ENCODE results near the gene DLG3.

DLG3 gene

GRCh38 chrX:70437921-70438665 lies 6.5 kb upstream of the DLG3 start:
- DNase-seq, result no peak

- no peak for DNase-seq
These were observed 5.6 kb upstream of the DLG3 start for GRCh38 chrX:70439016-70439415.

- DNase-seq, result no peak
These were observed 2.4 kb upstream of the DLG3 start for GRCh38 chrX:70442224-70442623.

GRCh38 chrX:70444946-70445656 lies 466 bp downstream of the DLG3 start:
- no peak for DNase-seq

- no peak for DNase-seq
These were observed 1.3 kb downstream of the DLG3 start for GRCh38 chrX:70445951-70446350.

- DNase-seq, result no peak
These were observed 2.0 kb downstream of the DLG3 start for GRCh38 chrX:70446380-70447350.

GRCh38 chrX:70449457-70449966 lies 4.9 kb downstream of the DLG3 start:
- DNase-seq, result no peak

- peak in 1 of 2 experiments; percentile 48 for DNase-seq
These were observed 7.6 kb downstream of the DLG3 start for GRCh38 chrX:70452143-70452733.

- no peak for DNase-seq
These were observed 8.5 kb downstream of the DLG3 start for GRCh38 chrX:70453024-70453618.

GRCh38 chrX:70454441-70455365 lies 10.1 kb downstream of the DLG3 start:
- peak; percentile 0 to 8 for DNase-seq

- DNase-seq, result no peak
These were observed 10.9 kb downstream of the DLG3 start for GRCh38 chrX:70455366-70456202.

GRCh38 chrX:70456256-70456655 lies 11.6 kb downstream of the DLG3 start:
- no peak for DNase-seq

- DNase-seq, result no peak
These were observed 16.4 kb downstream of the DLG3 start for GRCh38 chrX:70461026-70461425.

GRCh38 chrX:70464051-70464450 lies 19.4 kb downstream of the DLG3 start:
- DNase-seq, result no peak

GRCh38 chrX:70466968-70467367 lies 22.3 kb downstream of the DLG3 start:
- DNase-seq, result no peak

GRCh38 chrX:70468709-70469108 lies 24.1 kb downstream of the DLG3 start:
- DNase-seq, result no peak

- no peak for DNase-seq
These were observed 26.2 kb downstream of the DLG3 start for GRCh38 chrX:70470850-70471289.

GRCh38 chrX:70476166-70476933 lies 31.7 kb downstream of the DLG3 start:
- DNase-seq, result no peak
